AG04450 (cell line): ENCODE results near the gene TNFSF13. TPM values are rescaled to one million over a fixed set of nuclear protein-coding genes. Genes with fewer than 3 reads are reported as not detected.

Experiments used
- CTCF ChIA-PET: fragments of 300-600, 350-600 bp; formaldehyde crosslinking; extraction: SDS; loops from one replicate; lab custom pipeline; 2022; ENCODE audit warnings: antibody characterized with exemption, inconsistent platforms; lab: Charles Lee
- POLR2A ChIA-PET: fragments of 350-600 bp; formaldehyde crosslinking; extraction: SDS; loops from one replicate; lab custom pipeline; 2021; ENCODE audit warnings: antibody characterized with exemption, inconsistent platforms; lab: Yijun Ruan, JAX
- DNase-seq: peaks from one replicate; pipeline ENCODE4 v3.0.0-alpha.2; 2011; ENCODE audit warnings: low read depth, low spot score
- H3K27ac ChIP-seq: one replicate; pipeline ENCODE4 v1.5.1; 2012; ENCODE audit warnings: low read depth, low read length, control low read depth
- H3K27me3 ChIP-seq: one replicate; pipeline ENCODE4 v1.6.0; 2012; ENCODE audit warnings: low read length; ENCODE audit not compliant: control insufficient read depth, insufficient read depth
- H3K4me3 ChIP-seq: 2 replicates; pipeline ENCODE4 v1.5.1; 2011; ENCODE audit warnings: mild to moderate bottlenecking, low read depth, low read length, control low read depth
- H3K9me3 ChIP-seq: 2 replicates; pipeline ENCODE4 v1.5.1; 2012; ENCODE audit warnings: low read length; ENCODE audit not compliant: control insufficient read depth, insufficient read depth
- polyA plus RNA-seq: library from polyadenylated mRNA; depleted of rRNA; stranded (reverse); fragments of >200 nt; gene quantifications from 2 replicates; pipeline ENCODE4 v1.2.3, GENCODE V29; 2011
- TF ChIP-seq, protein P1 (sequence below): IDR thresholded peaks from 2 replicates; pipeline ENCODE4 v1.5.1; 2011; ENCODE audit warnings: low read depth, low read length, control low read depth, inconsistent platforms

TNFSF13 gene
- polyA plus RNA-seq, 1 experiment = 0.83 TPM

DNA sequence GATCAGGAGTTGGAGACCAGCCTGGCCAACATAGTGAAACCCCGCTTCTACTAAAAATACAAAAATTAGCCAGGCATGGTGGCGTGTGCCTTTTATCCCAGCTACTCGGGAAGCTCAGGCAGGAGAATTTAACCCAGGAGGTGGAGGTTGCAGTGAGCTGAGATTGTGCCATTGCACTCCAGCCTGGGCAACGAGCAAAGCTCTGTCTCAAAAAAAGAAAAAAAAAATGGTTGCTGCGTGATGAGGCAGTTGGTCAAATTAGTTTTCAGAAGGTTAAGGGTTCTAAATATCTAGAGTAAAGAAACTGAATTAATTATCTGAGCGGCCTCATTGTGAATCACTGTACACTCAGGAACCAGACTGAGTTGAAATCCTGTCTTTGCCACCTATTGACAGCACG lies 17.4 kb downstream of the TNFSF13 start:
- H3K27me3 ChIP-seq = no peaks in the 10 kb centered on the region
- no peak overlapping the region for H3K27ac ChIP-seq
- H3K9me3 ChIP-seq = peaks cover 7% of the 10 kb centered on the region; the same call in 1 of the 2 replicates
- POLR2A ChIA-PET = interaction anchor here (0.9 to 4.8 kb wide), 3 partner anchors 8 to 13 kb away, joined by 4 to 44 read pairs (median 16); partner anchors contain the start of gene MPDU1
- DNase-seq = no peak
- CTCF ChIA-PET = interaction anchor here (1.0 kb wide), 1 partner anchor 15 kb away, joined by 7 read pairs; the partner anchor contains the start of gene SENP3
- peak overlapping the region; percentile 98; the same call in 1 of the 2 replicates for H3K4me3 ChIP-seq
- TF ChIP-seq, protein P1, sequence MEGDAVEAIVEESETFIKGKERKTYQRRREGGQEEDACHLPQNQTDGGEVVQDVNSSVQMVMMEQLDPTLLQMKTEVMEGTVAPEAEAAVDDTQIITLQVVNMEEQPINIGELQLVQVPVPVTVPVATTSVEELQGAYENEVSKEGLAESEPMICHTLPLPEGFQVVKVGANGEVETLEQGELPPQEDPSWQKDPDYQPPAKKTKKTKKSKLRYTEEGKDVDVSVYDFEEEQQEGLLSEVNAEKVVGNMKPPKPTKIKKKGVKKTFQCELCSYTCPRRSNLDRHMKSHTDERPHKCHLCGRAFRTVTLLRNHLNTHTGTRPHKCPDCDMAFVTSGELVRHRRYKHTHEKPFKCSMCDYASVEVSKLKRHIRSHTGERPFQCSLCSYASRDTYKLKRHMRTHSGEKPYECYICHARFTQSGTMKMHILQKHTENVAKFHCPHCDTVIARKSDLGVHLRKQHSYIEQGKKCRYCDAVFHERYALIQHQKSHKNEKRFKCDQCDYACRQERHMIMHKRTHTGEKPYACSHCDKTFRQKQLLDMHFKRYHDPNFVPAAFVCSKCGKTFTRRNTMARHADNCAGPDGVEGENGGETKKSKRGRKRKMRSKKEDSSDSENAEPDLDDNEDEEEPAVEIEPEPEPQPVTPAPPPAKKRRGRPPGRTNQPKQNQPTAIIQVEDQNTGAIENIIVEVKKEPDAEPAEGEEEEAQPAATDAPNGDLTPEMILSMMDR = no peak

GRCh38 chr17:7576432-7576937 lies 17.9 kb downstream of the TNFSF13 start:
- peak overlapping the region; percentile 22 for H3K27ac ChIP-seq
- DNase-seq = no peak
- POLR2A ChIA-PET = interaction anchor here (0.5 to 0.7 kb wide), 2 partner anchors 154 to 178 kb away, joined by 3 read pairs; no protein-coding TSS in a partner anchor
- TF ChIP-seq, protein P1 = no peak
- no peaks in the 10 kb centered on the region for H3K27me3 ChIP-seq
- no peak overlapping the region for H3K4me3 ChIP-seq
- CTCF ChIA-PET = no interaction called here
- H3K9me3 ChIP-seq = peaks cover 7% of the 10 kb centered on the region; the same call in 1 of the 2 replicates

DNA sequence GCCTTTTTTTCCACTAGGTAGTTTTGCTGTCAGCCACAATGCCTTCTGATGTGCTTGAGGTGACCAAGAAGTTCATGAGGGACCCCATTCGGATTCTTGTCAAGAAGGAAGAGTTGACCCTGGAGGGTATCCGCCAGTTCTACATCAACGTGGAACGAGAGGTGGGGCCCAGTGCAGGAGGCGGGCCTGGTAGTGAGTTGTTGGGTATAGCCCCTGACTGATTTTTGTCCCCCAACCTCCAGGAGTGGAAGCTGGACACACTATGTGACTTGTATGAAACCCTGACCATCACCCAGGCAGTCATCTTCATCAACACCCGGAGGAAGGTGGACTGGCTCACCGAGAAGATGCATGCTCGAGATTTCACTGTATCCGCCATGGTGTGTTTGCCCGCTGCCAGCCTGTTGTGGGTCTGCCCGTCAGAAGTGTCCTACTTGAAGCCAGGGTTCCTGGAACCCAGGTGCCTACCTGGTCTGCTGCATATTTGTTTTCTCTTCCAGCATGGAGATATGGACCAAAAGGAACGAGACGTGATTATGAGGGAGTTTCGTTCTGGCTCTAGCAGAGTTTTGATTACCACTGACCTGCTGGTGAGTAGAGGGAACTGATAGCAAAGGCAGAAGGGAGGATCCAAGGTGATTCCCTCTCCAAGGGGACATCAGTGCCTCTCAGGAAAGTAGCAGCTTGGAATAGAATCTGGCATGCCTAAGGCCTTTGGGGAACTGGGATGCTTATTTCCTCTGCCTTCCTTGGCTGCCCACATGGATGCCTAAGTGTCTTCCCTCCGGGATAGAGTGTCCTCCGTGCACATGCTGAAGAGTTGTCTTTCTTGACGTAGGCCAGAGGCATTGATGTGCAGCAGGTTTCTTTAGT lies 19.0 kb downstream of the TNFSF13 start:
- H3K27ac ChIP-seq = peak overlapping the region; percentile 52
- no peak for DNase-seq
- H3K27me3 ChIP-seq = no peaks in the 10 kb centered on the region
- peaks cover 7% of the 10 kb centered on the region; the same call in 1 of the 2 replicates for H3K9me3 ChIP-seq
- POLR2A ChIA-PET = interaction anchor here (0.7 kb wide), 1 partner anchor 179 kb away, joined by 3 read pairs; no protein-coding TSS in a partner anchor
- CTCF ChIA-PET = no interaction called here
- TF ChIP-seq, protein P1 = no peak
- no peak overlapping the region for H3K4me3 ChIP-seq

GRCh38 chr17:7579001-7579833 lies 20.7 kb downstream of the TNFSF13 start, which contains the start of gene CD68:
Gene CD68 (plus strand): TSS chr17:7579638. CDS start chr17:7579678, 40 bp downstream.
- CTCF ChIA-PET = interaction anchor here (1.5 to 1.9 kb wide), 2 partner anchors 10 to 18 kb away, joined by 4 to 8 read pairs; no protein-coding TSS in a partner anchor

More at GRCh38 chr17:7579001-7579833, 20.7 kb downstream of the TNFSF13 start, which contains the start of gene CD68:
- peak; percentile 66 for DNase-seq
- TF ChIP-seq, protein P1 = no peak
- Histone ChIP-seq H3K9me3 (peaks cover 8% of the 10 kb centered on the region; the same call in 1 of the 2 replicates), H3K4me3 (peak within 1 kb of the TSS; percentile 29), H3K27me3 (no peaks in the 10 kb centered on the region), H3K27ac (peak within 1 kb of the TSS; percentile 89)
- POLR2A ChIA-PET = interaction anchor here (0.6 to 3.2 kb wide), 7 partner anchors 8 to 175 kb away, joined by 3 to 22 read pairs (median 3); partner anchors contain the start of genes SENP3, SOX15, TP53 and WRAP53
